ENCODE results near the gene ATAD1.

ATAD1 gene

GRCh38 chr10:87706731-87707130 is 111.3 kb downstream of the ATAD1 start:
- DNase-seq (ENCODE audit: low spot score): no peak
- no peak overlapping the region for H3K27ac ChIP-seq
- CTCF ChIA-PET: no interaction called here
- no peak for TF ChIP-seq CTCF (conservative IDR thresholded peaks at IDR 0.05; ENCODE audit: low read depth)
- POLR2A ChIA-PET (ENCODE audit: low non-redundant PET): no interaction called here

GRCh38 chr10:87705339-87705738 is 112.7 kb downstream of the ATAD1 start:
- CTCF ChIA-PET: no interaction called here
- no peak overlapping the region for H3K27ac ChIP-seq
- POLR2A ChIA-PET (ENCODE audit: low non-redundant PET): no interaction called here
- peak; percentile 19 for DNase-seq (ENCODE audit: low spot score)
- no peak for TF ChIP-seq CTCF (conservative IDR thresholded peaks at IDR 0.05; ENCODE audit: low read depth)

GRCh38 chr10:87703771-87704170 is 114.3 kb downstream of the ATAD1 start:
- ChIA-PET POLR2A (ENCODE audit: low non-redundant PET) (no interaction called here), CTCF (no interaction called here)
- no peak overlapping the region for H3K27ac ChIP-seq
- no peak for TF ChIP-seq CTCF (conservative IDR thresholded peaks at IDR 0.05; ENCODE audit: low read depth)
- no peak for DNase-seq (ENCODE audit: low spot score)

- H3K27ac ChIP-seq: no peak overlapping the region
- POLR2A ChIA-PET (ENCODE audit: low non-redundant PET): no interaction called here
- DNase-seq (ENCODE audit: low spot score): no peak
- TF ChIP-seq CTCF (conservative IDR thresholded peaks at IDR 0.05; ENCODE audit: low read depth): no peak
- CTCF ChIA-PET: no interaction called here
Measured at GRCh38 chr10:87702973-87703294, 115.1 kb downstream of the ATAD1 start.

GRCh38 chr10:87702260-87702972 is 115.6 kb downstream of the ATAD1 start:
- no peak overlapping the region for H3K27ac ChIP-seq
- no peak for DNase-seq (ENCODE audit: low spot score)
- ChIA-PET CTCF (interaction anchor here (0.9 kb wide), 1 partner anchor 32 kb away, joined by 3 read pairs; no protein-coding TSS in a partner anchor), POLR2A (ENCODE audit: low non-redundant PET) (no interaction called here)
- TF ChIP-seq CTCF (conservative IDR thresholded peaks at IDR 0.05; ENCODE audit: low read depth): no peak
